Astrocyte (in vitro differentiated cells and primary cell): ENCODE measurements around the gene PCDHGA5.

Source experiments
- EZH2 ChIP-seq: IDR thresholded peaks from 2 replicates; pipeline ENCODE4 v1.6.1; 2012; ENCODE audit warnings: mild to moderate bottlenecking, low read length, inconsistent platforms; ENCODE audit not compliant: insufficient read depth
- TF ChIP-seq, protein P1 (sequence below): IDR thresholded peaks from 2 replicates; pipeline ENCODE4 v1.5.1; 2011; ENCODE audit warnings: low read depth, mild to moderate bottlenecking, inconsistent platforms, low read length, moderate library complexity; ENCODE audit not compliant: insufficient read depth

DNA sequence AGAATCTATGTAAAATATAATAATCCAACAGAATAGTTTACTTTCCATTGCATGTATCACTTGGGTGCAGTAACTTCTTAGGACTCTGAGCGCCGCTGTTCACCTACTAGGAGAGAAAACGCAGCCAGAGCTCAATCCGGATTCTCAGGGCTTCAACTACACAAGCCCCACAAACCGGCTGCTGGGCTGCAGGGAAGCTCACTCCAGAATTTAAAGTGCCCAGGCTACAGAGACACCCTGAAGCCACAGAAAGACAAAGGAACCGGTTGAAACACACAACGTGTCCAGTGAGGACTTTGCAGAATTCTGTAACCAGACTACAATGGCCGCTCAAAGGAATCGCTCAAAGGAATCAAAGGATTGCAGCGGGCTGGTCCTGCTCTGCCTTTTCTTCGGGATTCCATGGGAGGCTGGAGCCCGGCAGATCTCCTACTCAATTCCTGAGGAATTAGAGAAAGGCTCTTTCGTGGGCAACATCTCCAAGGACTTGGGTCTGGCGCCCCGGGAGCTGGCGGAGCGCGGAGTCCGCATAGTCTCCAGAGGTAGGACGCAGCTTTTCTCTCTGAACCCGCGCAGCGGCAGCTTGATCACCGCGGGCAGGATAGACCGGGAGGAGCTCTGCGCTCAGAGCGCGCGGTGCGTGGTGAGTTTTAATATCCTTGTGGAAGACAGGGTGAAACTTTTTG is 49.0 kb downstream of the PCDHGA5 start, which contains the start of gene PCDHGA10:
- TF ChIP-seq, protein P1, sequence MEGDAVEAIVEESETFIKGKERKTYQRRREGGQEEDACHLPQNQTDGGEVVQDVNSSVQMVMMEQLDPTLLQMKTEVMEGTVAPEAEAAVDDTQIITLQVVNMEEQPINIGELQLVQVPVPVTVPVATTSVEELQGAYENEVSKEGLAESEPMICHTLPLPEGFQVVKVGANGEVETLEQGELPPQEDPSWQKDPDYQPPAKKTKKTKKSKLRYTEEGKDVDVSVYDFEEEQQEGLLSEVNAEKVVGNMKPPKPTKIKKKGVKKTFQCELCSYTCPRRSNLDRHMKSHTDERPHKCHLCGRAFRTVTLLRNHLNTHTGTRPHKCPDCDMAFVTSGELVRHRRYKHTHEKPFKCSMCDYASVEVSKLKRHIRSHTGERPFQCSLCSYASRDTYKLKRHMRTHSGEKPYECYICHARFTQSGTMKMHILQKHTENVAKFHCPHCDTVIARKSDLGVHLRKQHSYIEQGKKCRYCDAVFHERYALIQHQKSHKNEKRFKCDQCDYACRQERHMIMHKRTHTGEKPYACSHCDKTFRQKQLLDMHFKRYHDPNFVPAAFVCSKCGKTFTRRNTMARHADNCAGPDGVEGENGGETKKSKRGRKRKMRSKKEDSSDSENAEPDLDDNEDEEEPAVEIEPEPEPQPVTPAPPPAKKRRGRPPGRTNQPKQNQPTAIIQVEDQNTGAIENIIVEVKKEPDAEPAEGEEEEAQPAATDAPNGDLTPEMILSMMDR = peak; percentile 71
- no peak for TF ChIP-seq EZH2
